ENCODE results near the gene WNT7B.

Gene WNT7B

GRCh38 chr22:45923212-45923611 lies 53.8 kb downstream of the WNT7B start:
- WGBS, 2 experiments (ENCODE audit: insufficient coverage in 2 of 2), result 91 to 94% methylated on average over 6 to 8 of the region's 9 CpGs
- Histone ChIP-seq H3K4me1 (ENCODE audit: control insufficient read depth, insufficient read depth, low read length, poor library complexity, severe bottlenecking) (peaks cover 2% of the 10 kb centered on the region), H3K9me3 (ENCODE audit: control insufficient read depth, low read length) (no peaks in the 10 kb centered on the region), H3K4me3 (ENCODE audit: extremely low read depth, insufficient read depth, low read length, poor library complexity, severe bottlenecking) (no peak overlapping the region), H3K36me3 (ENCODE audit: control insufficient read depth, insufficient read depth, low read length) (no peaks in the 10 kb centered on the region), H3K27ac (ENCODE audit: low read depth, low read length, severe bottlenecking) (no peak overlapping the region)

GRCh38 chr22:45922661-45923060 lies 54.3 kb downstream of the WNT7B start:
- WGBS, 2 experiments (ENCODE audit: insufficient coverage in 2 of 2), result 93 to 99% methylated on average over 20 to 29 of the region's 29 CpGs
- no peak overlapping the region for H3K4me3 ChIP-seq (ENCODE audit: extremely low read depth, insufficient read depth, low read length, poor library complexity, severe bottlenecking)
- peaks cover 2% of the 10 kb centered on the region for H3K4me1 ChIP-seq (ENCODE audit: control insufficient read depth, insufficient read depth, low read length, poor library complexity, severe bottlenecking)
- H3K27ac ChIP-seq (ENCODE audit: low read depth, low read length, severe bottlenecking), result no peak overlapping the region
- no peaks in the 10 kb centered on the region for H3K36me3 ChIP-seq (ENCODE audit: control insufficient read depth, insufficient read depth, low read length)
- H3K9me3 ChIP-seq (ENCODE audit: control insufficient read depth, low read length), result no peaks in the 10 kb centered on the region

DNA sequence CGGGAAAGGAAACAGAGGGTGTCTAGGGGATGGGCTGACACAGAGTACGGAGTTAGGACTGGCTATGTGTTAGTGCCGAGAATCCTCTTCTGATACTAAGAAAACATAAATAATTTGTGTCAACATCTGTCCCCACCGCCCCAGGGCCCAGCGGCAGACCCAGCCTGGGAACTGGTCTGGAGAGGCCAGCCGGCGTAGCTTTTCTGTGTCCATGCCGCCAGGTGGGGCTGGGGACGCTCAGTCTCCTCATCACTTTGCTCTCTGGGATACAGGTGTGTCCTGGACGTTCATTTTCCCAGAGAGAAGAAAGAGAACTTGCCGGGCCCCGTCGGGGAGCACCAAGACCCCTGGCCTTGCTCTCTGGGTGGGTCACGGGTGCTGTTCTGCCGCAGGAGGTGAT lies 54.7 kb downstream of the WNT7B start:
- 85 to 90% methylated on average over 9 to 12 of the region's 15 CpGs for WGBS, 2 experiments (ENCODE audit: insufficient coverage in 2 of 2)
- peaks cover 2% of the 10 kb centered on the region for H3K4me1 ChIP-seq (ENCODE audit: control insufficient read depth, insufficient read depth, low read length, poor library complexity, severe bottlenecking)
- no peaks in the 10 kb centered on the region for H3K36me3 ChIP-seq (ENCODE audit: control insufficient read depth, insufficient read depth, low read length)
- no peak overlapping the region for H3K4me3 ChIP-seq (ENCODE audit: extremely low read depth, insufficient read depth, low read length, poor library complexity, severe bottlenecking)
- H3K9me3 ChIP-seq (ENCODE audit: control insufficient read depth, low read length), result no peaks in the 10 kb centered on the region
- H3K27ac ChIP-seq (ENCODE audit: low read depth, low read length, severe bottlenecking), result no peak overlapping the region

DNA sequence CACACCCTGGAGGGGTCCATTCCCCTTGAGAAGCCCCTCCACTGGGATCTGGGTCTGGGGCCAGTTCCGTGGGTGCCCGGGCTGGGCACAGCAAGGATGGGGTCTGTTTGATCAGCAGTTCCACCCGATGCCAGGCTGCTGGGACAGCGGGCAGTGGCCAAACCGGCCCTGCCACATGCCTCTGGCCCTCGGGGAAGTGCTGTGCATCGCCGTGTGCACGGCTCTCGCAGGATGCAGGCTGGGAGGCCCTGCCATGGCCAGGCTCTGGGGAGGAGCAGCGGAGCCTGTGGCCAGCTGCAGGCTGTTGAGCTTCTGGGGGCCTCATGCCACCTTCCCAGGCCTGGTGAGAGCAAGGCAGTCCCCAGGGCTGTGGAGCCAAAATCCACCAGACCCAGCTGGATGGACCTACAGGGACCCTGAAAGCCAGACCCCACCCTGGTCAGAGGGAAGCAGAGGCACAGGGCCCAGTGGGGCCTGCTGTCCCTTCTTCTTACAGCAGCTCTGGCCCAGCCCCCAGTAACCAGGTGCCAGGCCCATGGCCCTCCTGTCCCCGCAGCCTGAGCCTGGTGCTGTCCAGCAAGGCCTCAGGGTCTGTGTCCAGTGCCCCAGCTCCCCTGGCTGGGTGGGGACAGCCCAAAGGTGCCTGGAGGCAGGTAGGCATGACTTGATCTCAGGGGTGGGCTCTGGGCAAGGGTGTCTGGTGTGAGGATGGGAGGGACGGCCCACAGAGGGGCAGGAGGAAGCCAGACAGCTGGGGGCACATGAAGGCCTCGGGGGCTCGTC lies 57.3 kb downstream of the WNT7B start:
- H3K36me3 ChIP-seq (ENCODE audit: control insufficient read depth, insufficient read depth, low read length), result no peaks in the 10 kb centered on the region
- 92 to 93% methylated on average over 14 to 15 of the region's 15 CpGs for WGBS, 2 experiments (ENCODE audit: insufficient coverage in 2 of 2)
- H3K9me3 ChIP-seq (ENCODE audit: control insufficient read depth, low read length), result no peaks in the 10 kb centered on the region
- no peak overlapping the region for H3K4me3 ChIP-seq (ENCODE audit: extremely low read depth, insufficient read depth, low read length, poor library complexity, severe bottlenecking)
- no peaks in the 10 kb centered on the region for H3K4me1 ChIP-seq (ENCODE audit: control insufficient read depth, insufficient read depth, low read length, poor library complexity, severe bottlenecking)
- no peak overlapping the region for H3K27ac ChIP-seq (ENCODE audit: low read depth, low read length, severe bottlenecking)

DNA sequence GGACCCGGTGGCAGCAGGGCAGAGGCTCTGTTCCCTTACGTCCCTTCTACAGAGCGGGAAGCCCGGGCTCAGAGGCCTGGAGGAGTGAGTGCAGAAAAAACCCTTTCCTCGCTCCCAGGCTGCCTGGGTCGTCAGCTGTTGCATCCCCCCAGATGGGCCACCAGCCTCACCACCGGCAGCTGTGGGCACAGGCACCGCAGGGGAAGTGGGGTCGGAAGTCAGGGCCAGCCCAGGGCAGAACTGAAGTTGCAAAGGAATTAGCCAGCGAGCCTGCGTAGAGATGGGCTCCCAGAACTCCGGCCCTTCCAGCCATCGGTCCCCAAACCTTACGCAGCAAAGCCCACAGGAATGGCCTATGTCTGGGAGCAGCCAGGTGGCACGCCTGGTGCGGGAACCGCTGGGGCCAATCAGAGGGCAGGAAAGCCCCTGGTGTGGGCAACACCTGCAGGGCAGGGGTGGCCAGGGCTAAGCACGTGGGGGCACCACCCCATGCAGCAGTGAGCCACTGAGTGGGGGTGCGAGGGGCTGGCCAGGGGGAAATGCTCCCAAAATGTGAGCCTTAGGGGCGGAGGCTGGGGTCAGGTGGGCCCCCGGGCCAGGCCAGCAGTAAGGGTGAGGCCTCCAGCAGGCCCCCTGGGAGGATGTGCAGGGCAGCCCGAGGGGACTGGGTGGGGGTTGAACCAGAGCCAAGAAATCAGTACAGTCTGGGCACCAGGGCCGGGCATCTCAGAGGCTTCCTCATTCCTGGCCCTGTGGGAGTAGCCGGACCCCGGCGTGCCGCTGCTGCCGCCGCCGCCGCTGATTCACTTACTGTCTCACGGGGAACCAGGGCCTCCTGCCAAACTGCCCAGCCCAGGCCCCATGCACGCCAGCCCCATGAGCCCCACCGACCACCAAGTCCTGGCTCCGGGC lies 58.2 kb downstream of the WNT7B start:
- H3K4me1 ChIP-seq (ENCODE audit: control insufficient read depth, insufficient read depth, low read length, poor library complexity, severe bottlenecking), result no peaks in the 10 kb centered on the region
- H3K27ac ChIP-seq (ENCODE audit: low read depth, low read length, severe bottlenecking), result no peak overlapping the region
- no peaks in the 10 kb centered on the region for H3K9me3 ChIP-seq (ENCODE audit: control insufficient read depth, low read length)
- 91 to 92% methylated on average over 35 of the region's 35 CpGs for WGBS, 2 experiments (ENCODE audit: insufficient coverage in 2 of 2)
- no peaks in the 10 kb centered on the region for H3K36me3 ChIP-seq (ENCODE audit: control insufficient read depth, insufficient read depth, low read length)
- H3K4me3 ChIP-seq (ENCODE audit: extremely low read depth, insufficient read depth, low read length, poor library complexity, severe bottlenecking), result no peak overlapping the region

DNA sequence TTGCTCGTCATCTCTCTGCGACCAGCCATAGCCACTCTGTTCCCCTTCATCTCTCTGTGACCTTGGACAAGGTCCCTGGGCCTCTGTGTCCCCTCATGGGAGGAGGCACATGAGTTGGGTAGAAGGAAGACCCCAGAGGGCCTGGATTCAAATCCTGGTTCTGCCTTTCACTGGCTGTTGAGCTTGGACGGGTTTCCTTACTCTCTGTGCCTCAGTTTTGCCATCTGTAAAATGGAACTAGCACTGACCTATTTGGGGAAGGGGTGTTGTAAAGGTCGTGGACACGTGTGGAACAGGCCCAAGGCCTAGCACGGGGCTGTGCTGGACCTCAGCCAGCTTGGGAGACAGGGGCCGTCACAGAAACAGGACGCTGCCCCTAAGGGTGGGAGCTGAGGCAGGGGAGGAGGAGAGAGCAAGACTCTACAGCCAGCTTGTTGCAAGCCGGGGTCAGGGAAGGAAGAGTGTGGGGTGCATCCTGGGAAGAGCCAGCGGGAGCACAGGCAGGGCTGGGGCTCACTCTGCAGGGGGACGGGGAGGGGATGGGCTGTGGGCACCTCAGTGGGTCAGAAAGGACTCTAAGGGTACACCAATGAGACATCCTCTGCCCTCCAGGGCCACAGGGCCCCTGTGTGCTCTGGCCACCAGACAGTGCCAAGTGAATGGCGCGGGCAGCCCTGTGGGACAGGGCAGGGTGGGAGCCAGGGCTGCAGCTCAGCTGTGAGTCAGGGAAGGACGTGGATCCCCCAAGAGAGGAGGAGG lies 59.1 kb downstream of the WNT7B start:
- Histone ChIP-seq H3K36me3 (ENCODE audit: control insufficient read depth, insufficient read depth, low read length) (no peaks in the 10 kb centered on the region), H3K27ac (ENCODE audit: low read depth, low read length, severe bottlenecking) (no peak overlapping the region), H3K9me3 (ENCODE audit: control insufficient read depth, low read length) (no peaks in the 10 kb centered on the region), H3K4me1 (ENCODE audit: control insufficient read depth, insufficient read depth, low read length, poor library complexity, severe bottlenecking) (no peaks in the 10 kb centered on the region), H3K4me3 (ENCODE audit: extremely low read depth, insufficient read depth, low read length, poor library complexity, severe bottlenecking) (no peak overlapping the region)
- 79 to 89% methylated on average over 10 to 13 of the region's 14 CpGs for WGBS, 2 experiments (ENCODE audit: insufficient coverage in 2 of 2)

DNA sequence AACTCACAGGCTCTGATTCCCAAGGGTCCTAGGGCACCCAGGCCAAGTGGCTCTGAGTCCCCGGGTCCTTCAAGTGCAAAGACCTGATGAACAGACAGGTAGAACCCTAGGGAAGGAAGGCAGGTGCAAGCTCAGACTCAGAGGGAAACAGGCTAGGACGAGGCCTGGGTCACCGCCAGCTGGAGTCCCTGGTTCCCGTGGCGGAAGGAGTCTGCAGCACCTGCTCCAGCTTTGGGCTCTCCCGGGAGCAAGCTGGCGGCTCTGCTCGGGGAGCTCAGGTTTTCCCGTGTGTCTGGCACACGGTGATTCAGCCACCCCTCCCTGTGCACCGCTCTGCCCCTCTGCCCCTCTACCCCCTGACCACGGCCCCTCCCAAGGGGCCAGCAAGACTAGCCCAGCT lies 59.8 kb downstream of the WNT7B start:
- no peaks in the 10 kb centered on the region for H3K36me3 ChIP-seq (ENCODE audit: control insufficient read depth, insufficient read depth, low read length)
- H3K9me3 ChIP-seq (ENCODE audit: control insufficient read depth, low read length), result no peaks in the 10 kb centered on the region
- H3K4me1 ChIP-seq (ENCODE audit: control insufficient read depth, insufficient read depth, low read length, poor library complexity, severe bottlenecking), result no peaks in the 10 kb centered on the region
- H3K4me3 ChIP-seq (ENCODE audit: extremely low read depth, insufficient read depth, low read length, poor library complexity, severe bottlenecking), result no peak overlapping the region
- no peak overlapping the region for H3K27ac ChIP-seq (ENCODE audit: low read depth, low read length, severe bottlenecking)
- WGBS, 2 experiments (ENCODE audit: insufficient coverage in 2 of 2), result 85 to 89% methylated on average over 10 to 12 of the region's 12 CpGs

DNA sequence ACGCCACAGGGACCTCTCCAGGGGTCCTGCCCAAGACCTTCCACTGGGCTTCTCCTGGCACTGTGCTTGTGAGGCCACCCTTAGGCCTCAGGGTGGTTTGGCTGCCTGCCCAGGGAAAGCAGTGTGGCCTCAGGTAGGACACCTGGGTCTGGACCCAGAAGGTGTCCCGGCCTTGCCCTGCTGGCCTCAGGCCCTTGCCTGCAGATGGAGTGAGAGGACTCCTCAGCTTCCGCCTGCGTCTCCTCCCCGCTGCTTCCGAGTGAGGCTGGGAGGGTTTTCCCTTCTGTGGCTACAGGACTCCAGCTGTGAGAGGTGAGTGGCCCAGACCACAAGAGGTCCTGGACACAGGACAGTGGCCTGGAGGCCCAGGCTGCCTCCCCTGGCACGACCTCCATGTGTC lies 60.4 kb downstream of the WNT7B start:
- Histone ChIP-seq H3K27ac (ENCODE audit: low read depth, low read length, severe bottlenecking) (no peak overlapping the region), H3K36me3 (ENCODE audit: control insufficient read depth, insufficient read depth, low read length) (no peaks in the 10 kb centered on the region), H3K4me3 (ENCODE audit: extremely low read depth, insufficient read depth, low read length, poor library complexity, severe bottlenecking) (no peak overlapping the region), H3K9me3 (ENCODE audit: control insufficient read depth, low read length) (no peaks in the 10 kb centered on the region), H3K4me1 (ENCODE audit: control insufficient read depth, insufficient read depth, low read length, poor library complexity, severe bottlenecking) (no peaks in the 10 kb centered on the region)
- WGBS, 2 experiments (ENCODE audit: insufficient coverage in 2 of 2), result 78 to 88% methylated on average over 6 to 7 of the region's 7 CpGs

DNA sequence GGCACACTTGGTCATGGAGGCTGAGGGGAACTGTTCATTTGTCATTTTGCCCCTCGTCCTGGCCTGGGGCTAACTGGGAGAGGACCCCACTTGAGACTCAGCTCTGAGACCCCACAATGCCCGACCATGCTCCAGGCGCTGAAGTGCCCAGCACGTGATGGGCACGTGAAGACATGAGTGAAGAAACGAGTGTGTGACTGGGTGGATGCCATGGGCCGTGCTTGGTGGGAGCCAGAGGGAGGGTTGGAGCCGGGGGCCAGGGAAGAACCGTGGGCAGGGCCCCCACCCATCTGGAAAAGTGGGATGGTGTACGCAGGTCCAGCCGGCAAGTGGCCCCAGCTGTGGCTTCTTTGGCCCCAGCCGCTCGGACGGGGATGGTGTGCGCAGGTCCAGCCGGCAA lies 61.1 kb downstream of the WNT7B start:
- Histone ChIP-seq H3K4me3 (ENCODE audit: extremely low read depth, insufficient read depth, low read length, poor library complexity, severe bottlenecking) (no peak overlapping the region), H3K4me1 (ENCODE audit: control insufficient read depth, insufficient read depth, low read length, poor library complexity, severe bottlenecking) (no peaks in the 10 kb centered on the region), H3K36me3 (ENCODE audit: control insufficient read depth, insufficient read depth, low read length) (no peaks in the 10 kb centered on the region), H3K9me3 (ENCODE audit: control insufficient read depth, low read length) (no peaks in the 10 kb centered on the region), H3K27ac (ENCODE audit: low read depth, low read length, severe bottlenecking) (no peak overlapping the region)
- WGBS, 2 experiments (ENCODE audit: insufficient coverage in 2 of 2), result 91 to 93% methylated on average over 10 to 11 of the region's 16 CpGs

- 83% methylated on average over 1 of the region's 2 CpGs; no CpG with 5 or more reads in 1 of the 2 experiments for WGBS, 2 experiments (ENCODE audit: insufficient coverage in 2 of 2)
Measured at GRCh38 chr22:45915151-45915550, 61.8 kb downstream of the WNT7B start.

More at GRCh38 chr22:45915151-45915550, 61.8 kb downstream of the WNT7B start:
- H3K4me1 ChIP-seq (ENCODE audit: control insufficient read depth, insufficient read depth, low read length, poor library complexity, severe bottlenecking), result no peaks in the 10 kb centered on the region
- H3K36me3 ChIP-seq (ENCODE audit: control insufficient read depth, insufficient read depth, low read length), result no peaks in the 10 kb centered on the region
- no peak overlapping the region for H3K4me3 ChIP-seq (ENCODE audit: extremely low read depth, insufficient read depth, low read length, poor library complexity, severe bottlenecking)
- no peak overlapping the region for H3K27ac ChIP-seq (ENCODE audit: low read depth, low read length, severe bottlenecking)
- H3K9me3 ChIP-seq (ENCODE audit: control insufficient read depth, low read length), result no peaks in the 10 kb centered on the region
